Stimulated activated CD8-positive, alpha-beta memory T cell treated with anti-CD3 and anti-CD28 coated beads, Interleukin-12 subunit alpha, Interleukin-12 subunit beta, amount 100 ng/mL, for 1 hour (primary cell): ENCODE data around the gene PAPPA2.
"Not testable (repeated sequence)": the region's sequence is repeated elsewhere in the genome, so short reads cannot be mapped to it uniquely, and the experiment has no call there.

Source experiments
- DNase-seq: peaks from one replicate; pipeline ENCODE4 v3.0.0-alpha.2; 2020; ENCODE audit warnings: low read depth

PAPPA2 gene

GRCh38 chr1:176609556-176610408, 146.8 kb downstream of the PAPPA2 start:
- DNase-seq = no peak

DNA sequence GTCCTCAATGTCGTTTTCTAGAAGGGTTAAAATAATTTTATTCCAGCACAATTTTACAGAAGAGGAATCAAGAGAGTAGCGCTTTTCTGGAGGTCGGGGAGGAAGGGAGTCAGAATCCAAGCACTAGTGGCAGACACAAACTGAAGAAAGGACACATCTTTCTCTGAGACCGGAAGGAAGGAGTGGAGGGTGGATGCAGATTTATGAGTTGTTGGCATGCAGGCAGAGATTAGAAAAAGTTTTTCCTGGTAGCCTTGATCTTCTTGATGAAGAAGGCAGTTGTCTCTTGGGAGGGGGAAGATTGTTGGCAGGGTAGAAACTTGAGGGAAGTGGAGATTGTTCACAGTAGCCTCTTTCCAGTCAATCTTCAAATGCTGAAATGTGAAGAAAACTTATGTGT, 149.8 kb downstream of the PAPPA2 start:
- DNase-seq = no peak

- DNase-seq = no peak
These were observed 154.9 kb downstream of the PAPPA2 start for GRCh38 chr1:176617881-176618280.

- no peak for DNase-seq
These were observed 156.3 kb downstream of the PAPPA2 start for GRCh38 chr1:176619261-176619660.

DNA sequence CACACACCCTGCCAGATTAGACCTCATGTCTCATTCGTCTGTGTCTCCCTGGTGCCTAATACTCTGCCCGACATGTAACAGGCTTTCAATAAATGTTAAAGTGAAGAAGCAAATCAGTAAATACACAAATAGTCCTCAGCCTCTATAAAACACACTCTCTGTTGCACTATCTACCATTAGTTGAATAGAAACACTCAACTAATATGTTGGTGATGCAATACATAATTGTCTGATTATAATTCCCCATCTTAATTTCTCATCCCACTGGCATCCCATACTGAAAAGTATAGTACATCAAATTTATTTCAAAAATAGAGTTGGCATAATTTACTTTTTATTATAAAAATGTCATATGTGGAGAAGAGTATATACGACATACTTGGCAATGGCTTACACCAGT, 162.4 kb downstream of the PAPPA2 start:
- no peak for DNase-seq

DNA sequence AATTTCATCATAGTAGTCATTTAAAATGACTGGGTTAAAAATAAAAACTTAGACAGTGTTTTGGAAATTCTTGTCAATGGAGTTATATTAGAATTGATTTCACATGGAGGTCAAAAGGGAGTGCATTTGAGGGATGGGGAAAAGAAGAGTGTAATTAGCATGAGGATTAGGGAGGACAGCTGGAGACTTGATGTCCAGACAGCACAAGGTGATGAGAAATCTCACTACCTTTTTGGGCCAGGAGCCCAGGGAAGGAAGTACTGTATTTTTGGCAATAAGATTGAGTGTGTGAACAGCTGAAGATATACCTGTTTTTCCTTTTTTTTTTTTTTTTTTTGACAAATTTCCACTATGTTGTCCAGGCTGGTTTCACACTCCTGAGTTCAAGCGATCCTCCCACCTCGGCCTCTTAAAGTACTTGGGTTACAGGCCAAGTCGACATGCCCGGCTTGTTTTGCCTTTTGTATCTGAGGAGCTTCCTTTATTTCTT, 163.6 kb downstream of the PAPPA2 start:
- DNase-seq = no peak

DNA sequence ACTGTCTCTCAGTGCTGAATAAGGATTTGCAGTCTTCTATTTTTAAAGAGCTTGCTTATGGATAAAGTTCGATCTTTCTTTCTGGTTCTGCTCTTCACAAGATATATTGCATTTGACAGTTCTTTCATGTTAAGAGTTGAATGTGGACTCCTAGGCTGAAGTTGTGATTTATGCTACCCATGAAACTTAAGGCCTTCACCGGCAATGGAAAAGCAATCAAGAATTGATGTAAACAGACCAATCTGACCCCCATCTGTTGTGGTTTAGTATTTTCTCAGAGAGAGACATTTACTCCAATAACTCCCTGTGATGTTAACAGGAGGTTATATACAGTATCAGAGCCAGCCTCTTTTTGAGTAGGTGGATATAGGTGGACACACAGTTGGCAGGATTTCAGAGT, 165.8 kb downstream of the PAPPA2 start:
- DNase-seq = no peak

DNA sequence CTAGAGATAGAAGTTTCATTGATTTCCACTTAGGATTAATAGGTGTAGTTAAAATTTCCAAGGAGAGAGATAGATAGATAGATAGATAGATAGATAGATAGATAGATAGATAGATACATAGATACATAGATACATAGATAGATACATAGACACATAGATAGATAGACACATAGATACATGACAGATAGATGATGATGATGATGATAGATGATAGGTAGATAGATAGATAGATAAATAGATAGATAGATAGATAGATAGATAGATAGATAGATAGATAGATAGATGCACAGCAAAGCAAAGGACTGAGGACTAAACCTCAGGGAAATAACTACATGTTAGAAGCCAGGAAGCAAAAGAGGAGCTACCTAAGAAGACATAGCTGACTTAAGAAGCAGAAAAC, 171.8 kb downstream of the PAPPA2 start:
- not testable (repeated sequence) for DNase-seq

GRCh38 chr1:176638713-176639526, 175.9 kb downstream of the PAPPA2 start:
- DNase-seq = no peak

DNA sequence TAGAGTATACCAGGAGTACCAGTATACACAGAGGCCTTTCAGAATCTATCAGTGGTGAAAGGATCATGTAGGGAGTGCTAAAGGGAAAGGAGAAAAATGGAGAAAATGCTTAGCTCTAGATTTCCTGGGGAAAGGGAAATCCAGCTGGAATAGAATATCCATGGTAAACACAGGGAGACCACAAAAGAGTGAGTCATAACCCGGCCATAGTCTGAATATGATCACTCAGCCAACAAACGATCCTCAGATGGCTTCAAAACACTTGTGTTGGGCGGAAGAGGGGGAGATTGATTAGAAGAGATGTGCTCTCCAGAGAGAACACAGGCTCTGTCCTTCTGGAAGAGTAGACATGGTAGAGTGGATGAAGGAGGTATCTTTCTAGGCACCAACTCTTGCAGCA, 180.6 kb downstream of the PAPPA2 start:
- DNase-seq = no peak

DNA sequence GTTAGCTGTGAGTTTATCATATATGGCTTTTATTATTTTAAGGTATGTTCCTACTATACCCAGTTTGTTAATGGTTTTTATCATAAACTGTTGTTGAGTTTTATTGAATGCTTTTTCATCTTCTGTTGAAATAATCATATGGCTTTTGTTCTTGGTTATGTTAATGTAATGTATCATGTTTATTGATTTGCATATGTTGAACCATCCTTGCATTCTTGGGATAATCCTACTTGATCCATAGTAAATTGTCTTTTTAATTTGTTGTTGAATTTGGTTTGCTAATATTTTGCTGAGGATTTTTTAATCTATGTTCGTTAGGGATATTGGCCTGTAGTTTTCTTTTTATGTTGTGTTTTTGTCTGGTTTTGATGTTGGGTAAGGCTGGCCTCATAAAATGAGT, 185.6 kb downstream of the PAPPA2 start:
- DNase-seq = no peak

- DNase-seq = no peak
These were observed 193.5 kb downstream of the PAPPA2 start for GRCh38 chr1:176656257-176656995.

GRCh38 chr1:176669782-176670181, 206.8 kb downstream of the PAPPA2 start:
- DNase-seq = no peak

GRCh38 chr1:176670853-176671252, 207.9 kb downstream of the PAPPA2 start:
- no peak for DNase-seq

DNA sequence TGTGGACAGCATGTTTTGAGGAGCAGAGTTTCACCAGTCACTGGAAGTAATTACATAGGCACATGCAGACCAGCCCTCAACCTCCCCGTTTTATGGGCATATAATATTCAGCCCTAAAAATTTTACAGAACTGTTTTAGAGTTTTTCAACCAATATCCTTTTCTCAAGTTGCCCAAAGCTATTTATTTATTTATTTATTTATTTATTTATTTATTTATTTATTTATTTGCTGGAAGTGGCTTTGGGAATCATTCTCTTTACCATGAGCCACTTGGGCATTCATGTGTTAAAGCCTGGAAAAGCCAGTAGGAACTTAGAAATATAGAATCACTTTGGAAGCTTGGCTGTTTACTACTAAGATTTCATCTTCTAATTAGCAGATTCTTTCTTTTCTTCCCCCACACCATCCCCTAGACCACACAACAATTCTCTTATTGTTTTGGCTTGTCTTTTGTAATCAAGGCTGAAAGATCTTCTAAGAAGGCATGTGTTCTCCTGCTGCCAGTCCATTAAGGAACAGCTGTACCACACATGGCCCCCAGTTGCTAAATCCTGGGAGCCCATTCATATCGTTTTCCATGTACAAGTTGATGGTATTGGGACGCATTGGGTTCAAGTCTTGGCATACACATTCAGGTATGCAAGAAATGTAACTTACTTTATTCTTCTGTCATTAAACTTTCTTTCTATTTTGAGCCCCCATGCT, 220.0 kb downstream of the PAPPA2 start:
- DNase-seq = no peak

- no peak for DNase-seq
These were observed 228.6 kb downstream of the PAPPA2 start for GRCh38 chr1:176691251-176692228.

- DNase-seq = no peak
These were observed 229.5 kb downstream of the PAPPA2 start for GRCh38 chr1:176692431-176692830.

GRCh38 chr1:176692988-176693696, 230.2 kb downstream of the PAPPA2 start:
- no peak for DNase-seq

GRCh38 chr1:176693697-176694329, 230.8 kb downstream of the PAPPA2 start:
- no peak for DNase-seq
